RPMI8226 (cell line): ENCODE data around the gene OR51Q1.
A peak's percentile ranks its signal among the peaks of the same experiment; 100 is the strongest.

ENCODE experiments used
- DNase-seq: peaks from one replicate; pipeline ENCODE4 v3.0.0-alpha.2; 2015

OR51Q1 gene, protein sequence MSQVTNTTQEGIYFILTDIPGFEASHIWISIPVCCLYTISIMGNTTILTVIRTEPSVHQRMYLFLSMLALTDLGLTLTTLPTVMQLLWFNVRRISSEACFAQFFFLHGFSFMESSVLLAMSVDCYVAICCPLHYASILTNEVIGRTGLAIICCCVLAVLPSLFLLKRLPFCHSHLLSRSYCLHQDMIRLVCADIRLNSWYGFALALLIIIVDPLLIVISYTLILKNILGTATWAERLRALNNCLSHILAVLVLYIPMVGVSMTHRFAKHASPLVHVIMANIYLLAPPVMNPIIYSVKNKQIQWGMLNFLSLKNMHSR

GRCh38 chr11:5421811-5422210, at the start of gene OR51Q1:
Gene OR51Q1 (plus strand): TSS chr11:5422111. CDS start chr11:5422201, 90 bp downstream.
- no peak for DNase-seq

DNA sequence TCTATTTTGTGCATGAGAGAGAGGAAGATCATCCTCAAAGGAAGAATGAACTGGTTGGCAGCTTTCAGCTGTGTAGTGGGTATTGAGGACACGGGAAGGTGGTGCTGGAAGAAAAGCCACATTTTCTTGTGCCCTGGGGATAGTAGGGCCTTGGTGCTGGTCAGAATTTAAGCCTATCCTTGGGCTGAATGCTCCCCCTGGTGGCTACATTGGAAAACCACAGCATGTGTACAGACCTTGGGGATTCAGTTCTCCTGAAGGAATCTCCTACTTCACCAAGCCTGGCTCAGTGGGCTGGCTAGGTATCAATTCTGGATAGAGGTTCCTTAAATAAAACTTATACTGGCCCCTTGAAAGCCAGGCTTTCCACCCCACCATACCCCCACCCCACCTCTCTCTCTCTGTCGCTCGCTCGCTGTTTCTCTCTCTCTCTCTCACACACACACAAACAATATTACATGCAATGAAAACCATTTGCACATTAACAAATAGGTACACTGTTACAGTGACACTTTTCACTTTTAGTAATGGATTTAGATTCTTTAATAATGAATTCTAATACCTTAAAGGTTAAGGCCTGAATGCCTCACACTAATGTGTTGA, 41.1 kb upstream of the OR51Q1 start:
- peak; percentile 39 for DNase-seq

- DNase-seq, result no peak
Observed at GRCh38 chr11:5383576-5383975, 38.3 kb upstream of the OR51Q1 start, which contains the start of gene OR51M1. Gene OR51M1 (plus strand): TSS chr11:5383812. CDS start chr11:5389399, 5,587 bp downstream.

DNA sequence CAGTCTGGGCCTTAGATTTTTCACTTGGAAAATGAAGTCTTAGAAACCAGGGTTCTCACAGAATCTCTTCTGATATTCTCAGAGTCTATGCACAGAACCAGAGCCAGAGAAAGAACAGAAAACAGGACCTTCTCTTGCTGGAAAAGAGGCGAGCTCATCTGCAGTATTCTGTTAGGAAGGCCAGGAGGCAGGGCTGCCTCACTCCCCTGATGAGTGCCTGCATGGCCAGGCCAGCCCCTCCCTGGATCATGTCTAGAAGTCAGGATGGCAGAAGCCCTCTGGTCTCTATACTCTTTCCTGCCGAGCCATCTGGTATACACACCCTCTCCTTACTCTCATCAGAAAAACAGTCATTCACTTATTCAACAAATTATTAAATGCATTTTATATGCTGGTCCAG, 37.6 kb upstream of the OR51Q1 start:
- no peak for DNase-seq

- DNase-seq, result no peak
Observed at GRCh38 chr11:5390210-5390609, 31.7 kb upstream of the OR51Q1 start.

GRCh38 chr11:5394091-5394490, 27.8 kb upstream of the OR51Q1 start:
- DNase-seq, result no peak

DNA sequence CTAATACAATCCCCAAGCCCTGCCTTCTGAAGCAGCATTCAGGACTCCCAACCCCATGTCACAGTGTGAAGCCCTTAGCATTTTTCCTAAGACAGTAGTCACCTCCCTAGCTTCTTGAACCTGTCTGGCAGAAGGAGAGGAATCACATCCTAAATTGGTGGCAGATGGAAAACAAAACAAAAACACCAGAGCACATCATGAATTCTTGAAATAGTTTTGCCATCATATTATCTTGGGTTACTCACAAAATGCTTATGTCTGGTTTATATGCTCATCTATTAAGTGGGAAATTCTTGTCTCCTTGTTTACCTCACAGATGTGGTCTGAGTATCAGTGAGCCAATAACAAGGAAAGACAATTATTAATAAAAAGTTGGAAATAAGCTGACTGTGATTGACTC, 23.0 kb upstream of the OR51Q1 start:
- DNase-seq, result no peak

GRCh38 chr11:5405173-5405572, 16.7 kb upstream of the OR51Q1 start:
- no peak for DNase-seq

DNA sequence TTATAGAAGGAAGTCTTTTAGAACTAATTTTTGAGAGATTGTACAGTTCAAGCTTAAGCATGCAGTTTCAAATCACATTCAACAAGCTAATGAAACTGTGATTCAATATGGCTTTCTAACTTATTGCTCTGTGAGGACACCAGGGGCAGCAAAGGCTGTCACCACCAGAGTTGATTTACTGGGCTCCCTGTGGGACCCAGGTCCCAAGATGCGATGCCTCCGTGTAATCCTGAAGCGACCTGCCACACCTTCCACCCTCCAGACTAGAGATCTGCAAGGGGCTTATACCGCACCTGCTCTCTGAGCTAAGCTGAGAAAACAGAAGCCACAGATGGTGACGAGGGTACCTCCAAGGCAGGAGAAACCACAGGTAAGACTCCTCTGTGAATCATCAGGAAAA, 918 bp upstream of the OR51Q1 start:
- DNase-seq, result no peak

DNA sequence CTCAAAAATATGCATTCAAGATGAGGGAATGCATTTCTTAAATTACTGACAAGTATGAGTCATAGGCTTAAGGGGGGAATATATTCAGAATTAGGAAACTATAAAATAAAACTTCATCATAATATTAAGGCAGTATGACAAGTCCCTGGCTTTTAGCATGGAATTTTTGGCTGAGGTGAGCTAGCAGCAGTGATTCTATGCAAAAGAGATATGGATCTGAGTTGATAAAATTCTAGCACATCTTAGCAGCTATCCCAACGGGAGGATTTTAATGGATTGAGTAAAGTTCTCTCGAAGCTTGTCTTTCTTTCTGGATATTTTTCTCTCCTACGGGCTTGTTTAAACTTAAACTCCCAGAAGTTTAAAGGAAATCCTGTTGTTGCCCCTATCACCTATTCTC, 1.2 kb downstream of the OR51Q1 start:
- DNase-seq, result no peak

GRCh38 chr11:5441414-5441813, 19.5 kb downstream of the OR51Q1 start, which contains the start of gene OR51I1:
Gene OR51I1 (minus strand): TSS chr11:5441514. CDS start chr11:5441514, 0 bp downstream.
- no peak for DNase-seq

DNA sequence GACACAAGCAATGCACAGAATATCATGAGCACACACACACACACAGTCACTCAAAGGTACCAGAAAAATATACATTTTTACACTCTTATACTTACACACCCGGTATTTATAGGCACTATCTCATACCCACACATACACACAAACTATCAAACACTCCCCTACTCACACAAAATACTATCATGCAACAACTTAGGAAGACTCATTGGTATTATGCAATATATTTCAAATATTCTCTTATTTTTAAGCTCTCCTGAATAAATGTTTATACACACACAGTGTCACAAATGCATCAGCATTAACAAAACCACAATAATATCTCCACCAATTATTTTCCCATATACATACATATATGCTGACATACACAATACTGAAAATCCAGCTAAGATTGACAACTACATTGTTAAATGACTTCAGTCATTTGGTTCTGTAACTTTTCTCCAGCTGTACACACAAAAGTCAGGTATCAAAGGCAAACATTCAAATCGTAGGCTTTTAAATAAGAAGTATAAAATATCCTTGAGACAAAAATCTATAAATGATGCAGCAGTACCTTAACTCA, 22.0 kb downstream of the OR51Q1 start:
- no peak for DNase-seq

GRCh38 chr11:5449023-5449422, 27.1 kb downstream of the OR51Q1 start, which contains the start of gene OR51I2:
Gene OR51I2 (plus strand): TSS chr11:5449323. CDS start chr11:5453489, 4,166 bp downstream.
- no peak for DNase-seq

DNA sequence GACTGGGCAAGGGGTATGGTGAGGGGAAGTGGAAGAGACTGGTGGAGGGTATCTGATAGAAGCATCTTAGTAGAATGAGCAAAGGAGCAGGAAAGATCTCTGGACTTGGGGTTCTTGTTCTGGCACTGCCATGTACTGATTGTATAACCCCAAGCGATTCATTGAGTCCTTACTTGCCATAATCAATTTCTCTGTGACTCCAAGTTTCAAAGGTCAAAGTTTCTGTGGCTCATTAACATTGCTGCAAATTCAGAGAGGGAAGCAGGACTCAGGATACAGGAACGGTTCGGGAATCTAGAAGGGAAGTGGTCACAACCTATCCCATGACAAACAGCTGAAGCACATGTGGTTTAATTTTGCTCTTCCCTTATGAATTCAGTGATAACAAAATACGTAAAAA, 27.5 kb downstream of the OR51Q1 start:
- DNase-seq, result no peak

GRCh38 chr11:5460983-5461621, 39.2 kb downstream of the OR51Q1 start:
- no peak for DNase-seq

GRCh38 chr11:5467527-5467926, 45.6 kb downstream of the OR51Q1 start:
- DNase-seq, result no peak
